Stimulated activated effector memory CD8-positive, alpha-beta T cell treated with anti-CD3 and anti-CD28 coated beads, Interleukin-12 subunit alpha, Interleukin-12 subunit beta, amount 100 ng/mL, for 72 hours (primary cell): Measurements from ENCODE around the gene CKS1B.

Experiments used
- ATAC-seq: fragments of 150-1000 bp; cut with Tn5 transposase; 2 replicates; pipeline ENCODE4 v1.10.0; 2021
- DNase-seq, 2 donors: peaks; one replicate each; pipeline ENCODE4 v3.0.0; 2021 to 2022; ENCODE audit warnings: low spot score in 2 of 2
- H3K27ac Mint-ChIP-seq: one replicate; pipeline ENCODE4 v1.8.0; 2022; ENCODE audit warnings: mild to moderate bottlenecking, mixed read lengths
- H3K36me3 Mint-ChIP-seq: one replicate; pipeline ENCODE4 v1.8.0; 2022; ENCODE audit warnings: mild to moderate bottlenecking, mixed read lengths
- H3K4me1 Mint-ChIP-seq: one replicate; pipeline ENCODE4 v1.8.0; 2022; ENCODE audit warnings: mixed read lengths
- H3K4me3 Mint-ChIP-seq: one replicate; pipeline ENCODE4 v1.8.0; 2022; ENCODE audit warnings: mild to moderate bottlenecking, mixed read lengths
- H3K9me3 Mint-ChIP-seq: one replicate; pipeline ENCODE4 v1.8.0; 2022; ENCODE audit warnings: mixed read lengths

Gene CKS1B

DNA sequence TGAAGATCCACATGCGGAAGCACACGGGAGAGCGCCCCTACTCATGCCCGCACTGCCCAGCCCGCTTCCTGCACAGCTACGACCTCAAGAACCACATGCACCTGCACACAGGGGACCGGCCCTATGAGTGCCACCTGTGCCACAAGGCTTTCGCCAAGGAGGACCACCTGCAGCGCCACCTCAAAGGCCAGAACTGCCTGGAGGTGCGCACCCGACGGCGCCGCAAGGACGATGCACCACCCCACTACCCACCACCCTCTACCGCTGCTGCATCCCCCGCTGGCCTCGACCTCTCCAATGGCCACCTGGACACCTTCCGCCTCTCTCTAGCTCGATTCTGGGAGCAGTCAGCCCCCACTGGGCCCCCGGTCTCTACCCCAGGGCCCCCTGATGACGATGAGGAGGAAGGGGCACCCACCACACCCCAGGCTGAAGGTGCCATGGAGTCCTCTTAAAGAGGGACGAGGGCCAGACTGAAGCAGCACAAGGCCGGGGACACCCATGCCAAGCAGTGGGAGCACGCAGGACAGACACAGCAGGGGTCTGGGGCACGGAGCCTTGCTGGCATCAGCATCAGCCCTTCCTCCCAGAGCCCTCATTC, 41.9 kb downstream of the CKS1B start:
- Mint-ChIP-seq H3K4me3 (peak overlapping the region; percentile 52), H3K36me3 (peaks cover 64% of the 10 kb centered on the region), H3K9me3 (no peaks in the 10 kb centered on the region), H3K27ac (peak overlapping the region; percentile 78), H3K4me1 (peaks cover 54% of the 10 kb centered on the region)
- ATAC-seq (no peak), DNase-seq (no peak)

DNA sequence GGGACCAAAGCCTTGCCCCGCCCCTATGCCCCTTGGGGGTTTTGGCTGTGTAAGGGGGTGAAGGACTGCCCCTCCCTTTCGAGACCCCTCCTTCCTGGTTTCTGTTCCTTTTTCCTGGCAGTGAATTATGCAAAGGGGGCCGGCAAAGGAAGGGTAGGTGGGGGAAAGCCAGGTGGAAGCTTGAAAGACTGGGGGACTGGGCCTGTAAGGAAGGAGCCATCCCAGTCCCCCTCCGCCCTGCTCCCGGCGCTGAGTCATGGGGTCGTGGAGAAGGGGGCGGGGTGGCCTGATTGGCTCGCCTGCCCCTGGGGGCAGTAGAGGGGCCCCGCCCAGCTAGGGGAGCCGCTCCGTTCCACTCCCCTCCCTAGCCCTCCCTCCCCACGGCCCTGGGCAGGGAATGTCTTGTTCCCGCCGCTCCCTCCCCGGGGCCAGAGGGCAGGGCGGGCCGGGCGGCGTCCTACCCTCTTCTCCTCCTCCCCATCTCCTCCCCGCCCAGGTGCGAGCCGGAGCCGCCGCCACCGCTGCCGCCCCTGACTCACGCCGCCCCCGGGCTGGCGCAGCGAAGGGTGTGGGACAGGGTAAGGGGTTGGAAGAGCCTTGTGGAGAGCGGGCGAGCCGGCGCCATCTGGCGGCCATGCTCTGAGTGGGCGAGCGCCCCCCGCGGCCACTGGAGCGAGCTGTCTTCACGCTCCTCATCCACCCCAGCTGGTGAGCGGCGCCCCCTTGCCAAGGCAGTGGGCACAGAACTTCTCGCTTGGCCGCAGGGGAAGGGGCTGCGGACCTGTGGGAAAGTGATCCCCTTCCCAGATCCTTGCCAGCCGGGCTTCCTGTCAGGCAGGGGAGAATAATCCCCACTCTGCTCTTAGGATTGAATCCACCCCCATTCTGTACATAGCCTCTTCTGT, 42.8 kb downstream of the CKS1B start:
- peak; percentile 95 for ATAC-seq
- no peaks in the 10 kb centered on the region for H3K9me3 Mint-ChIP-seq

DNA sequence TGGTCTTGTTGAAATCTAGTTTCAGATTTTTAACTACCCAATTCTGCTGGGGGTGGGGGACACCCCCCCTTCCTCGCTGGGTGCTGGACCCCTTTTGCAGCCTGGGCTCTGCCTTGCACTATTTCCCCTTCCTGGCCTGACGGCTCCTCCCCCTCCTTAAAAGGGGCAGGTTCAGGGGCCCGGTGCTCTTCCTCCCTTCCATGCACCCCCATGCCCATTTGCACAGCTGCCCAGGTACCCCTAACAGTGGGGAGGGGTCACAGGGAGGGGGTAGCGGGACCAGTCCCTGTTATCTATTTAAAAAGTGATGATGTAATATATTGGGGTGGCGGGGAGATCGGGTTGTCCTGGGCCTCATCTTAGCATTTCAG, 43.5 kb downstream of the CKS1B start:
- H3K4me1 Mint-ChIP-seq: peaks cover 51% of the 10 kb centered on the region
- H3K36me3 Mint-ChIP-seq: peaks cover 67% of the 10 kb centered on the region
- peak; percentile 1 for ATAC-seq
- DNase-seq: no peak
- H3K4me3 Mint-ChIP-seq: peak overlapping the region; percentile 52
- H3K9me3 Mint-ChIP-seq: no peaks in the 10 kb centered on the region
- H3K27ac Mint-ChIP-seq: peak overlapping the region; percentile 78

More for the DNA sequence above, 42.8 kb downstream of the CKS1B start:
- H3K4me1 Mint-ChIP-seq: peaks cover 54% of the 10 kb centered on the region
- peak; percentile 81 to 93 for DNase-seq
- H3K27ac Mint-ChIP-seq: peak overlapping the region; percentile 78
- peaks cover 64% of the 10 kb centered on the region for H3K36me3 Mint-ChIP-seq
- H3K4me3 Mint-ChIP-seq: peak overlapping the region; percentile 52

DNA sequence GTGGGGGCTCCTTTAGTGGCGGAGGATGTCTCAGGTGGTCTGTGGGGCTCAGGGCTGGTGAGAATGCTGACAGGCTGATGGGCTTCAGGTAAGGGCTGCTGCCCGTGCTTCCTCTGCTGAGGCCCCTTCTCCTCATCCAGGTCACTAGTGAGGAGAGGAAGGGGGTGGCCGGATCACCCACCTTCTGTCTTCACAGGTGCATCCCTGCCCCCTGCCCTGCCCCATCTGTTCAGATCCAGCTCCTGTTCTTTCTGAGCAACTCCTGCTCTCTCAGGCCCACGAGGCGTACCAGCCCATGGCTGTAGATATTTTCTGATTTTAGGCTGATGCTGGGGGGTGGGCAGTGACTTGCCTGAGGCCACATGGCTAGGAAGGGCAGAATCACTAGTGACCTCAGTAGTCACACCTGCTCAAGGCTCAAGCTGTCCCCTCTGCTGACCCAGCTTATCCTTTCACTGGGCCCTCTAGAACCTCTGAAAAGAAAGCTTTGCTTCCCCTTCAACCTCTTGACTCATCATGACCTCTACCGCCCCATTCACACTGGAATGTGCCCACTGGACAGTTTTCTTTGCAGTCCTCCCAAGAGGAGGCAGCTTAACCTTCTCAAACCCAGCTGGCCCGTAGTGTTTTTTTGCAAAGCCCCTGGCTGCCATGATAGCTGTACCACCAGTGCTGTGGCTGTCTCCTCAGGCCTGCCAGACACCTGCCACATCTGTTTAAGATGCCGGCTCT, 44.3 kb downstream of the CKS1B start:
- Mint-ChIP-seq H3K27ac (peak overlapping the region; percentile 65), H3K9me3 (no peaks in the 10 kb centered on the region), H3K36me3 (peaks cover 63% of the 10 kb centered on the region), H3K4me3 (no peak overlapping the region), H3K4me1 (peaks cover 43% of the 10 kb centered on the region)
- no peak for DNase-seq
- no peak for ATAC-seq

DNA sequence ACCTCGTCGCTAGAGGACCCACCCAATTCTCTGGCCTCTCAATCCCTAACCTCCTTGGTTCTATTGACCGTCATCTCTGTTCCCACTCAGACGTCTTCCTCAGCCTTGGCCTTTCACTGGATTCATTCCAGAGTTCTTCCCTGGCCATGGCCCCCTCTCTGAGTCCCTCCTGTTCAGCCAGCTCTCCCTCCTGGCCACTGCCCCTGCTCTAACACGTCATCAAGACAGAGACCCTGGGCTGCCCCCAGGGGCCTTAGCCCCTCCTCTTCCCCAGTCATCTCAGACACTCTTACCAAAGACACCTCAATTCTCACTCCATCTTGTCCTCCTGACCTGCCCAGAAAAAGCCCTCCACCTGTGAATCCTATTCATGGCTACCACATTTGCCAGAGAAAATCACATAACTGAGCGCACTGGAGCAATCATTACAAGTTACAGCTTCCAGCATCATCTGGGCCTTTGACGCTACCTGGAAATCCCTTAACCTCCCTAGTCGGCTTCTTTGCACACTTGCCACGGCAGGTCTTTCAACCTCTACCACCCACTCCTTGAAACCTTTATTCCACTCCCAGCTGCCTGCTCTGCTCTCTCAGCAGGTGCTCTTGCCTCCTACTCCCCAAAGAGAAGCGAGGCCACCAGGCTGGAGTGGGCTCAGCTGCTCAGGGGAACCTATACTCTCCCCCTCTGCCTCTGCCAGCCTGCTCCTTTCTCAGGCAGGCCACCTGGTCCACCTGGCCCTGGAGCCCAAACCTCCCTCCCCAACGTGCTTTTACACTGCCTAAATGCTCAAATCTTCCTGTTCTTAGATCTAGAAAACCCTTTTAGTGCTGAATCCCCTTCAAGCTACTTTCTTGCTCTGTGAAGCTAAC, 45.1 kb downstream of the CKS1B start:
- no peak overlapping the region for H3K4me3 Mint-ChIP-seq
- H3K9me3 Mint-ChIP-seq: no peaks in the 10 kb centered on the region
- peaks cover 40% of the 10 kb centered on the region for H3K4me1 Mint-ChIP-seq
- no peak for DNase-seq
- H3K36me3 Mint-ChIP-seq: peaks cover 57% of the 10 kb centered on the region
- ATAC-seq: no peak
- peak overlapping the region; percentile 65 for H3K27ac Mint-ChIP-seq

DNA sequence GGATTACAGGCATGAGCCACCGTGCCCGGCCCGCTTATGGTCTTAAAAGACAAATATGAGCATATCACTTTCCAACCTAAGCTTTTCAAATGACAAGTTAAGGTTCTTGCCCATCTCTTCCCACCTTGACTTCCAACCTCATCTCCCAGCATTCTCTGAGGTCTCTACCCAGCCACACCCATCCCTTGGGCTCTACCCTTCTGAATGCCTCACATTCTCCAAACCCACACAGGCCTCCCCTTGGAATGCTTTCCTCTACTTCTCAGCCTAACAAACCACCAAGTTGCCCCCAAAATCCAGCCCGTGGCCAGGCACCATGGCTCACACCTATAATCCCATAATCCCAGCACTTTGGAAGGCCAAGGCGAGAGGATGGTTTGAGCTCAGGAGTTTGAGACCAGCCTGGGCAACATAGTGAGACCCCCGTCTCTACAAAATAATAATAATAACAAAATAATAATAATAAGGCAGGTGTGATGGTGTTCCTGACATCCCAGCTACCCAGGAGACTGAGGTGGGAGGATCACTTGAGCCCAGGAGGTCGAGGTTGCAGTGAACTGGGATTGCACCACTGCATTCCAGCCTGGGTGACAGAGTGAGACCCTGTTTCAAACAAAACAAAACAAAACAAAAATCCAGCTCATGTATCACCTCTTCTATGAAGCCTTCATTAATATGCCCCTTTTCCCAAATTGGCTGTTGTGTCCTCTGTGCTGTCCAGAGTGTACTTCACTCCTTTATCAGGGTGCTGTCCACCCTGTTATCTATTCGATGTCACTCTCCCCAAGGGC, 47.9 kb downstream of the CKS1B start:
- Mint-ChIP-seq H3K4me1 (peaks cover 24% of the 10 kb centered on the region), H3K9me3 (no peaks in the 10 kb centered on the region), H3K4me3 (no peak overlapping the region), H3K27ac (peak overlapping the region; percentile 15), H3K36me3 (peaks cover 31% of the 10 kb centered on the region)
- ATAC-seq (no peak), DNase-seq (no peak)

DNA sequence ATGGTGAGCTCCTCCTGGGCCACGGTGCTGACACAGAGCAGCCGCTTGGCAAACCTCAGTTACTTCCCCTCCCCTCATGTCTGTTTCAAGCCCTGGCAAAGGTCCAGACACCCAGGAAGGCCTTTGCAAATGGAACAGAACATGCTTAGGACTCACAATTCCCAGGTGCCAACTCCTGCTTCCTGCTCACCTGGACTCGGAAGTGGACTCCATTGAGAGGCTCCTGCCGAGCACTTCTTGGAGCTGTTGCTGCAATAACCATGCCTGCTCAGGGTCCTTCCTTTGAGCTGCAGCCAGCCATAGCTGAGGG, 48.4 kb downstream of the CKS1B start:
- no peak overlapping the region for H3K27ac Mint-ChIP-seq
- no peak overlapping the region for H3K4me3 Mint-ChIP-seq
- DNase-seq (no peak), ATAC-seq (no peak)
- peaks cover 20% of the 10 kb centered on the region for H3K4me1 Mint-ChIP-seq
- no peaks in the 10 kb centered on the region for H3K9me3 Mint-ChIP-seq
- peaks cover 31% of the 10 kb centered on the region for H3K36me3 Mint-ChIP-seq

DNA sequence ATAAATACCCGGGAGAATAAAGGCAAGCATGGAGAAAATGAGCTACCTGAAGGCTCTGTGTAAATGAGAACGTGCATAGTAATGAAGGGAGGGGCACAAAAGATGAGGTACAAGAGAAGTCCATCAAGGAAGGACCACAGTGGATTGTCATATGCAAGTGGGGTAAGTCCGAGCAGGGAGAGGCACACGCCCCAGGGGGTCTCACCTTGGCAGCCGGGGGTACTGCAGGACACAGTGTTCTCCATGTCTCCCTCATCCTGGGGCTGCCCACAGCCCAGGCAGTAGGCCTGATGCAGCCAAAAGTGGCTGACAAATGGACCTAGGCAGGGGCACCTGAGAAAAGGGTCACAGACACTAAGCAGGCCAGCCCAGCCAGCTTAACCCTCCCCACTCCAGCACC, 49.1 kb downstream of the CKS1B start:
- Mint-ChIP-seq H3K4me3 (no peak overlapping the region), H3K27ac (no peak overlapping the region), H3K36me3 (peaks cover 29% of the 10 kb centered on the region), H3K9me3 (no peaks in the 10 kb centered on the region), H3K4me1 (peaks cover 15% of the 10 kb centered on the region)
- ATAC-seq: no peak
- DNase-seq: no peak

DNA sequence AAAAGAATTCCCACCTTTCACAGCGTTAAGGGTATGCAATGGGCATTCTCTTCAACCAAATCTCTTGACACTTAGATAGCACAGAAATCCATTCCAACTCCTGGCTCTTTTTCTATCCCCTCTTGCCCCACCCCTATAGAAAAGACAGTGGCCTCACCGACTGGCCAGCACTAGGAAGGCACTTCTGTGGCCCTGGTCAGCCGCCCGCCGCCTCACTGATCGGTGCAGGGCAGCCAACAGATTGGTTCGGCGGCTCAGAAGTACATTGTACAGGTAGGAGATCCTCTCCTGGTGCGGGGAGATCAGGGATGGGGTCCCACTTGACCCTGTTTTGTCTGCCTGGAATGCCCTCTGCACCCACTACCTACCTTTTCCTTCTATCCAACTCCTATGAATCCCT, 49.8 kb downstream of the CKS1B start:
- Mint-ChIP-seq H3K36me3 (peaks cover 22% of the 10 kb centered on the region), H3K9me3 (no peaks in the 10 kb centered on the region), H3K4me1 (peaks cover 8% of the 10 kb centered on the region), H3K4me3 (no peak overlapping the region), H3K27ac (no peak overlapping the region)
- no peak for ATAC-seq
- no peak for DNase-seq

DNA sequence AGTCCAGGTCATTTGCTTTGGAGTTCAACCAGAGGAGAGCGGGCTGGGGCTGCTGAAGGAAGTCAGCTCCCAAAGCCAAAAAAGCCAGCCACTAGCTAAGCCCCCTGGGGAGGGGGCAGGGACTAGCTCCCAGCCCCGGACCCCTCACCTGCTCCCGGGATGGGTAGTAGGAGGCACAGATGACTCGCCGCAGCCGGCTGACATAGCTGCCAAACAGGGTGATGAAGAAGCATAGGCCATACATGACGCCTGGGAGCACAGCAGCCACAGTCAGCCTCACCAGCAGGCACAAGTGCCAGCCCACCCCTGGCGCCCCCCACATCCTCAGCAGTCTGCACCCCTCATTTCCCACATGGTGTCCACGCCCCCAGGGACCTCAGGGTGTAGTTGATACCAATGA, 51.7 kb downstream of the CKS1B start:
- DNase-seq (no peak), ATAC-seq (no peak)
- no peak overlapping the region for H3K4me3 Mint-ChIP-seq
- no peaks in the 10 kb centered on the region for H3K4me1 Mint-ChIP-seq
- no peaks in the 10 kb centered on the region for H3K9me3 Mint-ChIP-seq
- no peak overlapping the region for H3K27ac Mint-ChIP-seq
- H3K36me3 Mint-ChIP-seq: peaks cover 5% of the 10 kb centered on the region

DNA sequence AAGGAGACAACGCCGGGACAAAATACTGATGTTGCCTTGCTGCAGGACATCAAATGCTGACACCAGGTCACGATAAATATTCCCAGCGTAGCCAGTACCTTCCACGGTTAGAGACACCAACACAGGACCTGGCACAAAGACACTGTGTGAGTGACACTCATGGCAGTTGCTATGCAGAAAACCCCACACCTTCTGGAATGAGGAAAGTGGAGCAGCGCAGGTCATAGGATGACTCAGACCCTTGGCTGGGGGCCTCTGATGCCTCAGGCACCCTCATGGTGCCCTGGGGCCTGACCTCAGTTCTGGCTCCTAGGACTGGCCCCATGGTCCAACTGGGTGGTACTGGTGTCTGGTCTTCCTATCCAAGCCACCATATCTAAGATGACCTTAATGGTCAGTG, 52.1 kb downstream of the CKS1B start:
- Mint-ChIP-seq H3K4me1 (no peaks in the 10 kb centered on the region), H3K9me3 (no peaks in the 10 kb centered on the region), H3K27ac (no peak overlapping the region), H3K36me3 (peaks cover 5% of the 10 kb centered on the region), H3K4me3 (no peak overlapping the region)
- DNase-seq (no peak), ATAC-seq (peak; percentile 62)
